HG03565 (cell line): ENCODE data around the gene DLGAP4.
A peak's percentile ranks its signal among the peaks of the same experiment; 100 is the strongest.

ENCODE experiments used
- ATAC-seq: cut with Tn5 transposase; IDR thresholded peaks from one replicate; pipeline ENCODE4 v1.9.1; 2021; ENCODE audit warnings: mild to moderate bottlenecking, moderate library complexity; ENCODE audit not compliant: unreplicated experiment

DLGAP4 gene

DNA sequence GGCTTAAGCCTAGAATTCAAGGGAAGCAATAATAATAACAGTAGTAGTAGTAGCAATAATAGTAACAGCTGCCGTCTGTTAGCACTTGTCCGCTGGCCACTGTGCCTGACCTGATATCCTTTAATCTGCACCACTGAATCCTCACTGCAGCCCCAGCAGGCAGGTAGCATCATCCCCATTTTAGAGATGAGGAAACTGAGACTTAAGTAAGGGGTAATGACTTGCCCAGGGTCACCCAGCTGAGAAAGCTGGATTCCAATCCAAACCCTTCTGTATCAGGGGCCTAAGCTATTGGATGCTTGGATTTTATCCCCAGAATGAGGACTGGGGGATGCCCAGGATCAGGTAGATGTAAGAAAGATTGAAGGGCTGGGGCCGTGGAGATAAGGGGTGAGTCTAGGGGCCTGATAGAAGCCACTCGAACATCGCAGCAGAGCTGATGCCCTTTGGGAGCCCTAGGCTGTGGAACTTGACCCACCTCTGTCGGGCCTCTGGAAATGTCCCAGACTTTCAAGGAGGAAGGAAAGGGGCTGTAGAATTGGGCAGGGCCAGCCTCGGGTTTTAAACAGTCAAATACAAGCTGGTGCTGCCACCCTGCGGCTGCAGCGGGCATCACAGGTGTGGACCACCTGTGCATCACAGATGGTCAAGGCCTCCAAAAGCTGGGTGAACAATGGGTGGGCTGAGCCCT is 133.0 kb downstream of the DLGAP4 start:
- ATAC-seq: no peak

DNA sequence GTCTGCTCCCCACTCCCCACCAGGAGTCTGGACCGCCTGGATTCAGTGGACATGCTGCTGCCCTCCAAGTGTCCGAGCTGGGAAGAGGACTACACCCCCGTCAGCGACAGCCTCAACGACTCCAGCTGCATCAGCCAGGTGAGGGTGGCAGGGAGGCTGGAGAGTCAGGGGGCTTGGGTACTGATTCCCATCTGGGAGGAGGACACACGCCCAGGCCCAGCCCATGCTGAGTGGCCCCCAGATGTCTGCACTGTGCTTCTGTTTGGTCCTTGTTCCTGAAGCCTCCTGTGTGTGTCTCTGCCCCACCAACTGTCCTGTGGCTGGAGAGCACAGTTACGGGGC is 133.6 kb downstream of the DLGAP4 start:
- ATAC-seq: no peak

DNA sequence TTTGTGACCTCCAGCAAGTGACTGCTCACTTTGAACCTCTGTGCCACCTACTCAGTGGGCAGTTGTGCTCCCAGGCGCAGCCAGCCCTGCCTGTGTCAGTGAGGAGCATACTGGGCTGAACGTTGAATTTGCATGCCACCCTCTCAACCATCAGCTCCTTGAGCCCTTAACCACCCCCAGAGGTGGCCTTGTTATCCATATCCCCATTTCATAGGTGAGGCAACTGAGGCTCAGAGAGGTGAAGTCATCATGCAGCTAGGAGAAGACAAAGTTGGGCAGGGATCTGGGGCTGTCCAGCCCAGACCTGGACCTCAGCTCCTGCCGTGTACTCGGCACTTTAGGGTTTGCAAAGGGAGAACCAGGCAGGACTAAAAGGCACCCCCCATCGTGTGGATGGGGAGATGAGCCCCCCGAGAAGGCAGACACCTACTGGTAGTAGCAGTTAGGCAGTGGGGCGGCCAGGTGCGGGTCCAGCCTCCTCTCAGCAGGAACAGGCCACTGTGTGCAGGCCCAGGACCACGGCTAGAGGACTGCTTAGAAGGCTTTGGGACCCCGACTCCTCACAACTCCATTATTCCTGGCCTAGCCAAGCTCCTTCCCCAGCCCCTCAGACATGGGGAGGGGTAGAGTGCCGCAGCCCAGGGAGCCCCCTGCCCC is 134.4 kb downstream of the DLGAP4 start:
- no peak for ATAC-seq

DNA sequence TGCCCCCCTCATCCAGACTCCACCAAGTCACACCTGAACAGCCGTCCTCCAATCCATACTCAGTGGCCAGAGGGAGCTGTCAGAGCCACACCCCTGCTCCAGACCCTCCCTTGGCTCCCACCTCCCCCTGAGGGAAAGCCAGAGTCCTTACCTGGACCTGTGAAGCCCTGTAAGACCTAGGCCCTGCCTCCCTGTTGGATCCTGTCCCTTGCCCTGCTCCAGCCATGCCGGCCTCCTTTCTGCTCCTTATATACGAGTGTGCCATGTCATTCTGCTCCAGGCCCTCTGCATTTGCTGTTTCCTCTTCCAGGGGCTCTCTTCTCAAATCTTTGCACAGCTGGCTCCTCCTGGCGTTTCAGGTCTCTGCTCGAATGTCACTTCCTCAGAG is 134.9 kb downstream of the DLGAP4 start:
- no peak for ATAC-seq

- ATAC-seq: no peak
These were observed 135.3 kb downstream of the DLGAP4 start for GRCh38 chr20:36441416-36441815.

GRCh38 chr20:36445847-36446246 is 139.7 kb downstream of the DLGAP4 start:
- ATAC-seq: no peak

- ATAC-seq: no peak
These were observed 140.4 kb downstream of the DLGAP4 start for GRCh38 chr20:36446557-36446956.

DNA sequence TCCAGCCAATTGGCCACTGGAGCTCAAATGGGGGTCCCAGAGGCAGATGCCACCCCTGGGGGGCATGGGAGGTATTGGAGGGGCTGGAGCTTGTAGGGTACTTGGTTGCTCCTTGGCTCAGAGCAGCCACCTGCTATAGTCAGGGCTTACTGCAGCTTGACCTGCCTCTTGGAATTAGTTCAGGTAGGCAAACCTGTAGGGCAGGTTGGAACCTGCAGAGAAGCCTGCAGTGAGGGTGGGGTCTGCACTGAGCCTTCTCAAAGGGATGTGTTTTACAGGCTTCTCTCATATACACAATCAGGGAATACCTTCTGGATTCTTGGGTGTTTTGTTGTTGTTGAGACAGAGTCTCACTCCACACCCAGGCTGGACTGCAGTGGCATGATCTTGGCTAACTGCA is 141.0 kb downstream of the DLGAP4 start:
- no peak for ATAC-seq

- ATAC-seq: no peak
These were observed 143.5 kb downstream of the DLGAP4 start for GRCh38 chr20:36449663-36450062.

DNA sequence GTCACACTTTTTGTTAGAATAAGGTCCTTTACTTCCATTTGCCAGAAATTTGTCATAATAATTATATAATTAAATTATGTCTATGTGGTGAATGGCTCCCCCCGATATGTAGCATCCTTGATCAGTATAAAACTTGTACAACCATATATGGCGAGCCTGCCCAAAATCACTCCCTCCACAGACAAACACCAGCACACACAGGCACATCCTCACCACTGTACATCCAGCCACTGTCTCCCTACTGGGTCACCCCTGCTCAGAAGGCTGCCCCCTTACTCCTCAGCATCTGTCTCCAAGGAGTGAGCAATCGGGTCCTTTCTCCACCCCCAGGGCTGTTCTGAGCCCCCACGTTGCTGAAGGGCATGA is 148.2 kb downstream of the DLGAP4 start:
- no peak for ATAC-seq

GRCh38 chr20:36454698-36455427 is 148.7 kb downstream of the DLGAP4 start:
- no peak for ATAC-seq

GRCh38 chr20:36455972-36456625 is 150.0 kb downstream of the DLGAP4 start:
- no peak for ATAC-seq

- ATAC-seq: peak; percentile 55
These were observed 154.8 kb downstream of the DLGAP4 start for GRCh38 chr20:36460648-36461599.

GRCh38 chr20:36461600-36462439 is 155.7 kb downstream of the DLGAP4 start:
- peak; percentile 1 for ATAC-seq

DNA sequence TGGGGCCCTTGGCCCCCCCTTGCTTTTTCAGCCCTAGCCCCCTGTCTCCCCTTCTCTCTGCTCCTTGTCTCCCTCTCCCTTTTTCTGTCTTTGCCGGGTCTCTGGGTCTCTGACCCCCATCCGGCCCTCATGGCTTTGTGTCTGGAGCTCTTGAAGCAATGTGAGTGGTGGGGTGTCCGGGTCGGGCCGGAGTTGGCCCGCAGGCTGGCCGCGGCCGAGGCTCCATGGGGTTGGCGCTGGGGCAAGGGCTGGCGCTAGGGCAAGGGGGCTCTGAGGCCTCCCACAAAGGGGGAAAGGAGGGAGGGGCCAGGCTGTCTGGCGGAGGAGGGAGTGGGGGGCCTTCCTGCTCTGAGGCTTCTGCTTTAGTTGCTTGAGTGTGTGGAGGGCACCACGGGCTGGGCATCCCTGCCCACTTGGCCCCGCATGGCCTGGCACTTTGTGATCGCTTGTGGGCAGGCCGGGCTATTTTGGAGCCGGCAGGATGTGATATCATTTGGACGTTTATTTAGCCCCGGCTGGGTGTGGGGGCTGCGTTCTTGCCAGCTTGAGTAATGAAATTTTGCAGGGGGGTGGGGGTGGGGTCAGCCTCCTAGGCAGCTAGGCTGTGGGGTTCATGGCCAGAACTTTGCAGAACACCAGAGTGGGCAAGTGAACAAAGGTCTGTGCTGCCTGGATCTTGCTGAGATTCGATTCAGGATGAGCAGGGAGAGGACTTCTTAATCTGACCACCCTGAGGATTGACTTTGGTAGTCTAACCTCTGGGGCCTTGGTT is 156.5 kb downstream of the DLGAP4 start:
- ATAC-seq: no peak

DNA sequence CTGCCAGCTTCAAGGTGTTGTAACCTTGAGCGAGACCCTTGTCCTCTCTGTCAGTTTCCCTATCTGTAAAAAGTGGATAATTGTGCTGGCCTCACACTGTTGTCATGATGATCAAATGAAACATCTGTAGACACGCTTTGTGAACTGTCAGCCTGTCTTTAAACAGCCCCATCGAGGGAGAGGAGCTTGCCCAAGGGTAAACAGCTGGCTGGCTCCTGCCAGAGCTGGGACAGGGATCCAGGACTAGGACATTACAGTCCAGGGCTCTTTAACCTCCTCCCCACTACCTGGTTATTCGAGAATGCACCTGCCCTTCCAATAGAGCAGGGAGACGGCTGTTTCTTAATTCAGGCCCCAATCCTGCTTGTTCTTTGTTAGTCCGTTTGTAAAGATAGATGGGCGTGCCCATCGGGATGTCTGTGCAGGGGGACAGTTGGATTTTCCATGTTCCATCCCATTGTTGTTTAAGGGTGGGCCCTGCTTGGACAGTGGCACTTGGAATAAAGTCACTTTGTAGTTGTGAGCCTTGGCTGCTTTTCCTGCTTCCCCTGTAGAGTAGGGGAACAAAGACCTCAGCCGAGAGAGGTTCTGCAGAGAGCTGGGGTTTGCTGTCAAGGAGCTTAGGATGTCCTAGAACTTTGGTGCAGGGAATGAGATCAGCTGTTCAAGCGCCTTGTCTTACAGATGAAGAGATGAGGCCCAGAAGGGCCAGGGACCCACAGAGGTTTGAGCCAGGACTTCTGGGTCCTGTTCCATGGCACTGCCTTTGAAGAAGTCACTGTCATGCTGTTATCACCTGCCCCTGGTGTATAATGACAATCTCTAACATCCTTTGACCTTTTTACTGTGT is 157.3 kb downstream of the DLGAP4 start:
- ATAC-seq: no peak

GRCh38 chr20:36465109-36466080 is 159.3 kb downstream of the DLGAP4 start:
- ATAC-seq: no peak
